SJSA1 (cell line): ENCODE data around the gene ZFP36L2. TPM values are rescaled to one million over a fixed set of nuclear protein-coding genes. Genes with fewer than 3 reads are reported as not detected.
A peak's percentile ranks its signal among the peaks of the same experiment; 100 is the strongest.

Source experiments
- DNase-seq, 2 experiments: peaks; one replicate each; pipeline ENCODE4 v3.0.0-alpha.2; 2015 to 2020; ENCODE audit warnings: low spot score in 2 of 2, low read depth in 1 of 2
- H3K27ac ChIP-seq: fragments of 250-450 bp; sonication (Bioruptor Pico); 2 replicates; pipeline ENCODE4 v1.5.1; 2020; ENCODE audit warnings: mild to moderate bottlenecking, moderate library complexity
- H3K27me3 ChIP-seq: fragments of 250-450 bp; sonication (Bioruptor Pico); replicated peaks from 2 replicates; pipeline ENCODE4 v1.5.1; 2020; ENCODE audit warnings: mild to moderate bottlenecking, moderate library complexity
- H3K36me3 ChIP-seq: fragments of 250-450 bp; sonication (Bioruptor Pico); 2 replicates; pipeline ENCODE4 v1.5.1; 2020; ENCODE audit warnings: mild to moderate bottlenecking
- H3K4me1 ChIP-seq: fragments of 250-450 bp; sonication (Bioruptor Pico); replicated peaks from 2 replicates; pipeline ENCODE4 v1.6.1; 2021; ENCODE audit warnings: mild to moderate bottlenecking
- H3K4me3 ChIP-seq: fragments of 250-450 bp; sonication (Bioruptor Pico); 2 replicates; pipeline ENCODE4 v1.5.1; 2020; ENCODE audit warnings: mild to moderate bottlenecking
- H3K9me3 ChIP-seq: fragments of 250-450 bp; sonication (Bioruptor Pico); replicated peaks from 2 replicates; pipeline ENCODE4 v1.5.1; 2020; ENCODE audit warnings: mild to moderate bottlenecking
- total RNA-seq: library from RNA; depleted of rRNA; stranded (reverse); fragments of >200 nt; shearing (Covaris generic); gene quantifications from 2 replicates; pipeline ENCODE4 v1.2.3, GENCODE V29; 2014

Gene ZFP36L2
- total RNA-seq, 1 experiment from 2014 or later, result 4.0 TPM

DNA sequence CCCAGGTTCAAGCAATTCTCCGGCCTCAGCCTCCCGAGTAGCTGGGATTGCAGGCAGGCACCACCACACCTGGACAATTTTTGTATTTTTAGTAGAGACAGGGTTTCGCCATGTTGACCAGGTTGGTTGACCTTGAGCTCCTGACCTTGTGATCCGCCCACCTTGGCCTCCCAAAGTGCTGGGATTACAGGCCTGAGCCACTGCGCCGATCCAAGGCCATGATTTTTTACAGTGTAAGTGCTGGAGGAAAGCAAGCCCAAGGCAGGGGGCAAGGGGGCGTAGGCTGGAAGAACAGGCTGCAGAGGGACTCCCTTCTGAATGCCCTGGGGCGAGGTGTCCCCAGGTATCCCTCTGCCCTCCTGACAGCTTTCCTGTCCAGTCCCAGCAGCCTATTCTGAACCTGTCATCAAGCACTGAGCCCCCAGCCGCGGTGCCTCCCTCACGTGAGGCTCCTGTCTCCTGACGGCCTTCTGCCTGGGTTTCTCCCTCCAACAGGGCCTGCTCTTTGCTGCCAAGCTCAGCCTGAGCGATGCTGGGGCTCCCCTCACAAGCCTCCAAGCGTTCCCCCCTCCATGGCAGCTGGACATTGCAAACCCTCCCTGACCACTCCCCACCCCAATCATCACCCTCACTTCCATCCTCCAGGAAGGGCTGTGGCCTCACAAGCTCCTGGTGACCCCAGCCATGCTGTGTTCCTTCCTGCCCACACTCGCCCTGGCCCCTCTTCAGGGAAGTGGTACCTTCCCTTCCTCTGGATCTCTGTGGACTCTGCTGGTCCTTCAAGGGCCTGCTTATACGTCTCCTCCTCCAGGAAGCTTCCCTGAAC is 37.6 kb downstream of the ZFP36L2 start:
- Histone ChIP-seq H3K27ac (no peak overlapping the region), H3K27me3 (no peaks in the 10 kb centered on the region), H3K4me3 (no peak overlapping the region), H3K4me1 (peaks cover 5% of the 10 kb centered on the region), H3K9me3 (no peaks in the 10 kb centered on the region), H3K36me3 (no peaks in the 10 kb centered on the region)
- DNase-seq, result no peak

DNA sequence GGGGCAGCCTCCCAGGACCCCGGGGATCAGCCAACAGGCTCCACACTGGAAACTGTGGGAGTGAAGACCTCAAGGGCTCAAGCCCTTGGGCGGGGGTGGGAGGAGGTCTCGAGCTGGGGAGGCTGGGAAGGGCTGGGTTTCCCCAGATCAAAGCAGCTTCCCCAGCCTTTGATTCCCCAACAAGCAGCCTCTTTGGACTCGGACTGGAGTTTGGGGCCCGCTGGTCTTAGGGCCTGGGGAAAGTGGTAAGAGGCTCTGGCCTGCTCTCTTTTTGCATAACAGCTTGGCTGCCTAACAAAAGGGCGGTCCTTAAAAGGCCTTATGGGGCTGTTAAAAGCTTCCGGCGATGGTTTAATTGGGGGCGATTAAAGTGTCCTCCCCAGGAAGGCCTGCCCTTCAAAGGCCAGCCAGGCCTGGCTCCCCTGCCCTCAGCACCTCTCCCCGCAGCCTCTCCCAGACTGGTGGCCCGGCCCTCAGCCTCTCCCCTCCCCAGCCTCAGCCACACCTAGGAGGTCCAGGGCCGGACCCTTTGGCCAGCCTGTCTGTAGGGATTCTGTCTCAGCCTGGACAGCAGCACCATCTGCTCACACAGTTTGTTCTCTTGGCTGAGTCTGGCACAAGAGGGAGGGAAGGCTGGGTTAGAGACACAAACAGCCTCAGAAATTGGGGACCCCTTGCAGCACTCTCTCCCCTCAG is 39.6 kb downstream of the ZFP36L2 start:
- no peak overlapping the region for H3K27ac ChIP-seq
- H3K9me3 ChIP-seq, result no peaks in the 10 kb centered on the region
- peaks cover 5% of the 10 kb centered on the region for H3K4me1 ChIP-seq
- no peaks in the 10 kb centered on the region for H3K36me3 ChIP-seq
- DNase-seq, result no peak
- no peaks in the 10 kb centered on the region for H3K27me3 ChIP-seq
- H3K4me3 ChIP-seq, result no peak overlapping the region

DNA sequence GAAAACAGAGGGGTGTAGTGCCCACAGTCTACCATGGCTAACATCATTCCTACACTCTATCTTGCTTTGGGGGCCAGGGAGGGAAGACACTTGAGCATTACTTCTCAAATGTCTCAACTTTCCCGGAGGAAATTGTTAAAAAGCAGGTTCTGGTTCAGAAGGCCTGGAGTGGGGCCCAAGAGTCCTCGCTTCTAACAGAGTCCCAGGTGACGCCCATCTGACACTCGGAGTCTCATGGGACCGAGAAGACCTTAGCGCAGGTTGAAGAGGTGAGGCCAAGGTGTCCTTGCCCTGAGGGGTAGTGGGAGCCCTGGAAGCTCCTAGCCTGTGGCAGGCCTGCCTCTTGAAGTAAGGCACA is 40.1 kb downstream of the ZFP36L2 start:
- H3K27ac ChIP-seq, result no peak overlapping the region

DNA sequence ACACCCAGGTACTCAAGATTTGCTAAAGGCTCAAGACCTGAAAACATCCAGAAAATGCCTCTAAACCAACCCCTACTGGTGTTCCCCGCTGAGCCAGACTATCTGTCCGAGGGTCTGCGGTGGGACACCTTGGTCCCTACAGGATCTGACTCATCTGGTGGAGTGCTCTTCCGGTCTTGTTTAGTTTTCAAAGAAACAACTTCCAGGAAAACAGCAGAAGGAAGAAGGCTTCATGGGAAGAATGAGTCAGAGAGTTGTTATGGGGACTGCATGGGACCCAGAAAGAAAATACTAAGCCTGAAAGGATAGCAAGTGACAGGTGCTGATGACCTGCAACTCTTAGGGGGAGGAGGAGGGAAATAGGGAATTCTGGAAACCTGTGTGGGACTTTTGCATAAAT is 41.3 kb downstream of the ZFP36L2 start:
- no peak for DNase-seq
- Histone ChIP-seq H3K9me3 (no peaks in the 10 kb centered on the region), H3K4me1 (peaks cover 5% of the 10 kb centered on the region)

More for the DNA sequence above, 40.1 kb downstream of the ZFP36L2 start:
- Histone ChIP-seq H3K4me1 (peaks cover 5% of the 10 kb centered on the region), H3K27me3 (no peaks in the 10 kb centered on the region), H3K36me3 (no peaks in the 10 kb centered on the region), H3K9me3 (no peaks in the 10 kb centered on the region), H3K4me3 (no peak overlapping the region)
- no peak for DNase-seq

DNA sequence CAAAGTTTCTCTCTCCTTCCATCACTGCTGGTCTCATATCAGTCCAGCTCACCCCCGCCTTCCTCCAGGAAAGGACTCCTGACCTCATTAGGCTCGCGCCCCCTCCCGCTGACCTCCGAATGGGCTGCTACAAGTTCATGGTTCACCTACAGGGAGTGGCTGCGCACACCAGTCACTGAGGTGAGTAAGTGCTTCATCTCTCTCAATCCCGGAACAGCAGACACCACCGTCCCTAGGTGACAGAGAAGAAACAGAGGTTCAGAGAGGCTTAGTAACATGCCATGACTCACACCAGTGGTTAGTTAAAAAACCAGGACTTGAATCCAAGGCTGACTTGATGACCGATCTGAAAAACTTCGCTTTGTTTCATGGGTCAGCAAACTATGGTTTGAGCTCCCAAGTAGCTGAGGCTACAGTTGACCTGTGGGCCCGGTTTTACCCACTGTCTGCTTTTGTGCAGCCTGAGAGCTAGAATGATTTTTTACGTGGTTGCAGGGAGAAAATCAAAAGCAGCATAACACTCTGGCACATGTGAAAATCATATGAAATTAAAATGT is 42.0 kb downstream of the ZFP36L2 start:
- no peak overlapping the region for H3K27ac ChIP-seq
- H3K36me3 ChIP-seq, result no peaks in the 10 kb centered on the region
- H3K27me3 ChIP-seq, result no peaks in the 10 kb centered on the region
- H3K4me1 ChIP-seq, result peaks cover 8% of the 10 kb centered on the region
- no peak overlapping the region for H3K4me3 ChIP-seq
- peak in 1 of 2 experiments; percentile 44 for DNase-seq
- H3K9me3 ChIP-seq, result no peaks in the 10 kb centered on the region

More for the DNA sequence above, 41.3 kb downstream of the ZFP36L2 start:
- Histone ChIP-seq H3K27ac (no peak overlapping the region), H3K36me3 (no peaks in the 10 kb centered on the region), H3K4me3 (no peak overlapping the region), H3K27me3 (no peaks in the 10 kb centered on the region)

DNA sequence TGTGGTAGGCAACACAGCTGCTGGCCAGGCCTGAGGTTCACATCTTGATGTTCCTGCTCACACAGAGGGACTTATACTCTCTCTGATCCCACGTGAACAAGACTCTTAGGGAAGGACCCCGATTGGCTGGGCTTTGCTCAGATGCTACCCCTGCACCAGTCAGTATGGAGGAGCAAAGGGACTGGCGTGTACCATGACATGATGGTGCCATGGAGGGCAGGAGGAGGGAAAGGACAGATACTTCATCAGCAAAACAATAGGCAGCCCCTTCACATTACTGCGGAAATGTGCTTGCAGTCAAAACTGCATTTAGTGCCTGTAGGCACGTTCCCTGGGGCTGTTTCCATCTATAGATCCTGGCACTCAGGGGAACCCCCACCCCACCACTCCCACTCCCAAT is 42.7 kb downstream of the ZFP36L2 start:
- H3K27ac ChIP-seq, result no peak overlapping the region
- H3K27me3 ChIP-seq, result no peaks in the 10 kb centered on the region
- H3K9me3 ChIP-seq, result no peaks in the 10 kb centered on the region
- H3K4me1 ChIP-seq, result peaks cover 15% of the 10 kb centered on the region
- DNase-seq, result no peak
- no peaks in the 10 kb centered on the region for H3K36me3 ChIP-seq
- no peak overlapping the region for H3K4me3 ChIP-seq

DNA sequence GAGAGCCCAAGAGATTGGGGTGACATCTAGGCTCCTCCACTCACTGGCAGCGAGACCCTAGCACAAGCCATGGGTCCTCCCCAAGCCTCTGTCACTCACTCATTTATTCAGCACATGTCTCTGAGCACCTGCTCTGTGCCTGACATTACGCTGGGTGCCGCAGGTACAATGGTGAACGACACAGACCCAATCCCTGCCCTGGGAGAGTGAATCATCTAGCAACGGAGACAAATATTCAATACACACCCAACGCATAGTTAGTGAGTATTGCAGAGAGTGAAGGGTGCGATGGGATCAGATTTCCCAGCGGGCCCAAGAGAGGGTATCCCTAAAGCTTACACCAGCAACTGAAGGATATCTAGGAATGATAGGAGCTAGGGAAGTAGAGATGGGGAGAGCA is 45.5 kb downstream of the ZFP36L2 start:
- Histone ChIP-seq H3K4me3 (no peak overlapping the region), H3K9me3 (no peaks in the 10 kb centered on the region), H3K4me1 (peaks cover 27% of the 10 kb centered on the region), H3K27ac (no peak overlapping the region), H3K27me3 (no peaks in the 10 kb centered on the region), H3K36me3 (no peaks in the 10 kb centered on the region)
- no peak for DNase-seq

DNA sequence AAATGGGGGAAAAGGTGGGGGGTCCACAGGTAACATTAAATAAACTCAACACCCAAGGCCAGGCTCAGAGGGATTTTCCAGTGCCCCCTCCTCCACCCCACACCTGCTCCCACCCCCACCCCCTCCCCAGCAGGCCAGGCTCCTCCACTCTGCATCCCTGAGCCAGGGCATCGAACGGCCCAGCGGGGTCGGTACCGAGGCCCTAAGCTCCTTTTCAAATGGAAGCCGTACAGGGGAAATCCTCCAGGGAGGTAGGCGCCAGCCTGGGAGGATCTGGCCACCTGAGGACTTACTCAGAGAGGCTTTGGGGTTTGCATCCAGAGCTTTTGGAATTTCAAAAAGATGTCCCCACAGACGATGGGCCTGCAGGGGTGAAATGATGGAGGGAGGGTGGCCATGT is 46.5 kb downstream of the ZFP36L2 start:
- H3K4me1 ChIP-seq, result peaks cover 30% of the 10 kb centered on the region
- no peaks in the 10 kb centered on the region for H3K9me3 ChIP-seq
- no peak overlapping the region for H3K27ac ChIP-seq
- no peaks in the 10 kb centered on the region for H3K36me3 ChIP-seq
- H3K27me3 ChIP-seq, result no peaks in the 10 kb centered on the region
- DNase-seq, result no peak
- no peak overlapping the region for H3K4me3 ChIP-seq

DNA sequence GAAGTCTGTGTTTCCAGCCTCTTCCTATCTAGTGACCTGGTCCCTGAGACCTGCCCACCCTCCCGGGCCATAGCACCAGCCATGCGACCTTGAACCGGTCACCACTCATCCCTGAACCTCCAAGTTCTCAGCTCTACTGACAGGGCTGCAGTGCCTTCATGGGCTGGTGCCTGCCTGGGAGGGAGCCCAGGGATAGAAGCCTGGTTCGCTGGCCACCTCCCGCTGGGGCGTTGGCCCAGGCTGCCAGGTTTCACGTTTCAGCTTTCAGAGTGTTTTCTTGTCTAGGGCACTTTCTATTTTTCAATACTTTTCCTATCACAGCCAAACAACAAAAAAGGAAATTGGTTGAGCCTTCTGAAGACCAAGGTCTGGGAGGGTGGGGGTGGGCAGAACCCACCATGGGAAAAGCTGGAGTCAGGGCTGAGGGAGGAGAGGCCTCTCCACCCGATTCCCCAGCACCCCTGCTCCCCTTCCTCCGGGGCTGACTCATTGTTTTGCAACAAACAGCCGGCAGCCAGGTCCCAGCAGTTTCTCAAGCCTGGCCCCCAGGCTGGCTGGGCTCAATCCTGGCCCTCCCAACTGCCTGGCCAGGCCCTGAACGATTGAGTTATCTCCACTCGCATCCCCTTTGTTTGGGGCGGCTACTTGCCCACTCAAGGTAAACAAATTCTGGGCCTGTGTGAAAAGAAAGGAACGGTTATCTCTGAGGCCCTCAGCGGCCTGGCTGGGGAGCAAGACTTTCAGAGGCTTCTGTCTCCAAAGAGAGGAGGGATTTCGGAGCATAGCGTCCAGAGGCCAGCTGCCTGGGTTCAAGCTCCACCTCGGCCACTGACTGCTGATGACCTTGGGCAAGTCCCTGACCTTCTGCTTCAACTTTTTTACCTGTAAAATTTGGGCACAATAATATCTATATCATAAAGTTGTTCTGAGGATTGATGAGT is 47.5 kb downstream of the ZFP36L2 start:
- Histone ChIP-seq H3K4me3 (no peak overlapping the region), H3K4me1 (peaks cover 36% of the 10 kb centered on the region), H3K27ac (peak overlapping the region; percentile 69), H3K36me3 (no peaks in the 10 kb centered on the region), H3K9me3 (no peaks in the 10 kb centered on the region), H3K27me3 (no peaks in the 10 kb centered on the region)
- peak; percentile 79 to 82 for DNase-seq

DNA sequence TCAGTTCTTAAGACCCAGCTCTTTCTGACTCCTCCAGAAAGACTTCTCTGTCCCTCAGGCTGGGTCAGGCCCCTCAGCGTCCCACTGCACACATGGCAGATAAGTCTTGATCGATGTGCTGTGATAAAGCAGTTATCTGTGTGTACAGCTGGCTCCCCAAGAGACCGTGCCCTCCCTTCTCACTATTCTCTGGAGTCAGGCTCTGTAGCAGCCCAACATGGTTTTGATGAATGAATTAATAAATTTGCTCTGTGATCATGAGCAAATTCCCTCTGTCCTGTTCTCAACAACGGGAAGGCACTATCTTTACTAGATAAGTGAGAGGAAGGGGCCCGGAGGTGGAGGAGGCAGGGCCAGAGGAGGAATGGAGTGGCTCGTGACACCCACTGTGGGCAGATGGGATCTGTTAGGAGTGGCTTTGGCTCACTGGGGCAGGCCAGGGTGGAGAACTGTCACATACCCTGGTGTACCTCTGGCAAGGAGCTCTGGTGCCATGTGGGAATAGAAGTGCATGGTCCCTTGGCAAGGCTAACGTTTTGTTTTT is 48.3 kb downstream of the ZFP36L2 start:
- Histone ChIP-seq H3K36me3 (no peaks in the 10 kb centered on the region), H3K4me1 (peaks cover 41% of the 10 kb centered on the region), H3K9me3 (no peaks in the 10 kb centered on the region), H3K27me3 (no peaks in the 10 kb centered on the region), H3K4me3 (no peak overlapping the region), H3K27ac (peak overlapping the region; percentile 69)
- DNase-seq, result no peak

DNA sequence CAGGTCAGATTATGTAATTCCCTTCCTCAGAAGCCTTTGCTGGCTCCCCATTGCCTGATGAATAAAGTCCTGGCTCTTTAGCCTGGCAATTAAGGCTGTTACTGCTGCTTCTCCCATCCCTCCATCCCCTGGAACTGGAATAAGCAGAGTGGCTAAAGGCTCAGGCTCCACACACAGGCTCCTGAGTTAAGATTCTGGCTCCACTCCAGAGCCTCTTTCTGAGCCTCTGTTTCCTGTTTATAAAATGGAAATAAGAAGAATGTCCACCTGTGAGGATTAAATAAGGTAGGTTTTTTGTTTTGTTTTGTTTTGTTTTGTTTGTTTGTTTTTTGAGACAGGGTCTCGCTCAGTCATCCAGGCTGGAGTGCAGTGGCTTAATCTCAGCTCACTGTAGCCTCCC is 50.0 kb downstream of the ZFP36L2 start:
- Histone ChIP-seq H3K27ac (no peak overlapping the region), H3K36me3 (no peaks in the 10 kb centered on the region), H3K27me3 (no peaks in the 10 kb centered on the region), H3K4me1 (peaks cover 41% of the 10 kb centered on the region), H3K4me3 (no peak overlapping the region), H3K9me3 (no peaks in the 10 kb centered on the region)
- DNase-seq, result no peak

DNA sequence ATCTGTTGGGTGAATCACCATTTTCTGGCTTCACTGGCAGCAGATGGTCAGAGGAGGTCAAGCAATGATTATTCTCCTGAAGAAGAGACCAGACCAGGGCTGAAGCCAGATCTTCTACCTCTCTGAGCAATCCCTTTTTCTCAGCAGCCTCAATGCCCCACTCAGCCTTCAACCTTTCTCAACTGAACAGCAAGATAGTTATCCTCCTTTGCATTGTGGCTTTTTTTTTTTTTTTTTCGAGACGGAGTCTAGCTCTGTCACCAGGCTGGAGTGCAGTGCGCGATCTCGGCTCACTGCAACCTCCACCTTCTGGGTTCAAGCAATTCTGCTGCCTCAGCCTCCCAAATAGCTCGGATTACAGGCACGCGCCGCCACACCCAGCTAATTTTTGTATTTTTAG is 50.5 kb downstream of the ZFP36L2 start:
- Histone ChIP-seq H3K36me3 (no peaks in the 10 kb centered on the region), H3K9me3 (no peaks in the 10 kb centered on the region), H3K4me1 (peaks cover 41% of the 10 kb centered on the region), H3K27ac (no peak overlapping the region), H3K27me3 (no peaks in the 10 kb centered on the region), H3K4me3 (no peak overlapping the region)
- DNase-seq, result no peak

DNA sequence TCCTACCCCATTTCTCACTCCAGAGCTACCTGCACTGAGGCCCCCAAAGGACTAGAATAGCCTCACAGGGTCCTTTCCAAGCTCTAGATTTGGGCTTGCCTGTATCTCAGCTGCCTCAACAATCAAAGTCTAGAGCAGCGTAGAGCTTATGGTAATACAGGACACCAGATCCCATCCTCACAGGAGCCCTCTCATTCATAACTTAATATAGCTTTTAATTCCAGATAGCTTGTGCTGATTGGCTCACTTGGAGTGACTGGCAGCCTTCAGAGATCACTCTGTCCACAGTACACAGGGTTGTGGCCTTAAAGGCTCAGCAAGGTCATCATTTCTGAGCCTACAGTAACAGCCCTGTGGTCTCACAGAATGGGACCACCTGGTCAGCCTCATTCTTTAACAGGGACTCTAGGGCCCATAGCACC is 51.4 kb downstream of the ZFP36L2 start:
- Histone ChIP-seq H3K27me3 (no peaks in the 10 kb centered on the region), H3K4me3 (no peak overlapping the region), H3K4me1 (peaks cover 41% of the 10 kb centered on the region), H3K36me3 (no peaks in the 10 kb centered on the region), H3K9me3 (no peaks in the 10 kb centered on the region), H3K27ac (peak overlapping the region; percentile 15; the same call in 1 of the 2 replicates)
- no peak for DNase-seq
